ENCODE results near the gene HOXA7. TPM values are rescaled to one million over a fixed set of nuclear protein-coding genes. Genes with fewer than 3 reads are reported as not detected.

HOXA7 gene
- total RNA-seq, 1 experiment from 2014 or later = 0.95 TPM

DNA sequence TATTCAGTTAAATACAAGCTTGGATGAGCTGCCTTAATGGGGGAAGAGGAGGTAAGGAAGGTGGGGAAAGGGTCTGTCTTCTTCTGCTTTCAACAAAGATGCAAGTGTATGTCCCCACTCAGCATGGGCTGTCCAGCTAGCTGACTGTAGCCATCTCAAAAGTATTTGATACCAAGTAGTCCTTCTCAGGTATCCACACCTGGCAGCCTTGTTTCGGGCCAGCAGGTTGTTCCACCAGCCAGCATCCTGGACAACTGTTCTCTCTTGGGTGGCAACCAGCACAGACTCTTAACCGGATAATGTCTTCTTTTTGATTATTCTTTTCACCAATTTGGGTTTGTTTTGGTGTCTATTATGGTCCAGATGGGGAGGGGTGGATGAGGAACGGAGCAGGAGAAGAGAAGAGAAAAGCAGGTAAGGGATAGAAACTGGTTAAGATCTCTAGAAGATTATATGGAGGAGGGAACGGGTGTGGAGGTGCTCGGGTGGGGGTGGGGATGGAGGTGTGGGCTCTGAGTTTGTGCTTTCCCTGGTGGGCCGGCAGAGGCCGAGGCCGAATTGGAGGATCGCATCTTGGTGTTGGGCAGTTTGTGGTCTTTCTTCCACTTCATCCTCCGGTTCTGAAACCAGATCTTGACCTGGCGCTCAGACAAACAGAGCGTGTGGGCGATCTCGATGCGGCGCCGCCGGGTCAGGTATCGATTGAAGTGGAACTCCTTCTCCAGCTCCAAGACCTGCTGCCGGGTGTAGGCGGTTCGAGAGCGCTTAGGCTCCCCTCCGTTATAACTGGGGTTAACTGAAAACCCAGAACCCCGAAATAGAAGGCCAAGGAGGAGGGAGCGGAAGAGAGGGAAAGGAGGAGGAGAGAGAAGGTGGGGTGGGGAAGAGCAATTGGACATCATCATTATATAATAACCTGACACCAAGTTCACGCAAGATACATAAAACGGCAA, 27.4 kb downstream of the HOXA7 start:
- H3K36me3 ChIP-seq = peaks cover 10% of the 10 kb centered on the region; the same call in 1 of the 2 replicates
- DNase-seq = no peak
- H3K9me3 ChIP-seq = no peaks in the 10 kb centered on the region
- peak overlapping the region; percentile 66 for H3K4me3 ChIP-seq
- H3K27me3 ChIP-seq = no peaks in the 10 kb centered on the region

DNA sequence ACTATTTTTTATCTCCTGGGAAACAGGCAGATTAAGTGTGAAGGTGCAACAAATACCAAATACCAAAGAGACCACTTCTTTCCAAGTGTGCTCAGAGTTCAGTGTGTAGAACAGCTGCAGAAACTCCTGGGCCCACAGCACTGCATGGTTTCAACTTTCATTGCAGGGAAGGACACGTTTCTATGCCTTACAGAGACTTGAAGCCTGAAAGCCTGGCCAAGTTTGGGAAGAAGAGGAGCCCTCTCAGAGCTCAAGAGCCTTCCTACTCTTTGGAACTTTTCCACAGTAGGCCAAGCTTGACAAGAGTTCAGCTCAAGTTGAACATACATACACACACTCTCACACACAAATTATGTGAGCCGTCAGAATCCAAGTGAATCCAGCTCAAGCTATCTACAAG, 28.4 kb downstream of the HOXA7 start:
- Histone ChIP-seq H3K9me3 (no peaks in the 10 kb centered on the region), H3K27me3 (no peaks in the 10 kb centered on the region), H3K36me3 (peaks cover 10% of the 10 kb centered on the region; the same call in 1 of the 2 replicates), H3K4me3 (no peak overlapping the region)
- no peak for DNase-seq

DNA sequence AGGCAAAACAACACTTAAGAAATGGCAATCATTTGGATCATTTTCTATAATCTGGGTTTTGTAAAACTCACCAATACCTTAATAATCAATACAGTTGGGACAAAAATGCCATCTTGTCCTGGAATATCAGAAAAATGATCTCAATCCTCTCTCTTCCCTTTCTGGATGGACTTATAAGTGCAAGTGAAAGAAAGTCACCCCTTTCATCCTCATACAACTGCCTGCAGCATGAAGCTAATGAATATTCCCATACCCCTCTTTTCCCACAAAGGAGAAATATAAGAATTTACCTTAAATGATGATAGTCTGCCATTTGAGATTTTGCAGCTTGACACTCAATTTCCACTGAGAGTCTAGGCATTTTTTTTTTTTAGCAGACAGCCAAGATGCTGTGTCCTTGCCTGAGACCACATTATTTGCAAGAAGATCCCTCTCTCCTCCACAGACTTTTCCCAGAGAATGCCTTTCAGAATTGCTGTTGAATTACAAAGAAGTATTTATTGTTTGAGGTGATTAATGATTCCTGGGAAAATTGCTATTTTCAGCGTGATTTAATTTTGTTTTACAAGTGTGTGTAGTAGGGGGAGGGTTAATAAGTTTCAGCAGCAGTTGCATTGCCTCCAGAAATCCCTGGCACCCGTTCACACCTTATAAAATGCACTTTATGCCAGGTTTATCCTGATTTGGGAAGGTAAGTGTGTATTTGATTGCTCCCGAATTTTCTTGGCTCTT, 29.7 kb downstream of the HOXA7 start:
- no peaks in the 10 kb centered on the region for H3K9me3 ChIP-seq
- no peaks in the 10 kb centered on the region for H3K27me3 ChIP-seq
- H3K36me3 ChIP-seq = peaks cover 10% of the 10 kb centered on the region; the same call in 1 of the 2 replicates
- no peak for DNase-seq
- no peak overlapping the region for H3K4me3 ChIP-seq

DNA sequence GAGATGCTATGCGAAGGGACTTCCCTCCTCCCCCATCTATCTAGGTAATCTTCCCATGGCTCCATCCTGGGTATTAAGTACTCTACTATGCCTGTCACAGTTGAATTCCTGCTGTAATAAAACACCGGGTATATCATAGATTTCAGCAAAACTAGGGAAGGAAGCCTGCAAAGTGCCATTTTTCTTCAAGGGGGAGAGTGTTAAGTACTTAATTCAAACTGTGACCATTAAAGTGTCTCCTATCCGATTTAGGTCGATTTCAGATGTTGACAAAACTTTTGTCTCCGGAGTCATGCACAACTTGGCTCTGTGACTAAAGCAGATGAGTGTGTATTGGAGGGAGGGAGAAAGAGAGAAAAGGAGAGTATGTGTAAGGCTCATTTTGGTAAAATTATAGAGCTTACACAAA, 30.5 kb downstream of the HOXA7 start:
- DNase-seq = no peak
- H3K36me3 ChIP-seq = peaks cover 10% of the 10 kb centered on the region; the same call in 1 of the 2 replicates
- no peak overlapping the region for H3K4me3 ChIP-seq
- no peaks in the 10 kb centered on the region for H3K9me3 ChIP-seq
- H3K27me3 ChIP-seq = no peaks in the 10 kb centered on the region

DNA sequence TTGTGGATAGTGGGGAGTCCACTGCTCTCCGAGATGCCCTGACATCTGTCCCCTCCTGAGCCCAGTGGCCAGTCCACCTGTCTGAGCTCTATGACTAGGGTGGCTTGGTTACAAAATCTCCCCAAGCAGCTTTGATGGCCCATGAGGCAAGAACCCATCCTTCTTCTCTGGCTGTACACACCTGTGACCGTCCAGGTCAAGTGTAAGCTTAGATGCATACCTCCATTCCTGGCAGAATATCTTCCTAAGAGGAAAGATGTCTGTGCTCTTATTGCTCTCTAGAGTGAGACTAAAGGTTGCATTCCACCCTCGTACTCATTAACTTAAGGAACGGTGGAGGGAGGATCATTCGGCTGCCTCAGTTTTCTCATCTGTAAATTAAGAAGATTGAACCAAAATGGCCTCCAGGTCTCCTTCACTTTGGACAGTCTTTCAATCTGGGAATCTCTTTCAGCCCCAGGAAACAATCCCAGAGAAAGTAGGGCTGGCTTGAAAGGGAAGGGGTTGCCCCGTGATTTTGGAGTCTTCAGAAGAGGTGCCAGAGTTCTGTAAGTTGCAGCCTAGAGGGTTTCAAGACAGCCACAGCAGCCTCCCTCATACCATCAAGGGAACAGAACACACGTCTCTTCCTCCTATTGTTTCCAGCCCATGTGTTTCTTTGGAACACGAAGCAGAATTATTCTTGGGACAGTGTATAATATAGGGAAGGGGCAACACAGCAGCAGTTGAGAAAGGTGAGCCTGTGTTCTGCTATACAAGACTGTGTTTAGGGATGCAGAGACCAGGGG, 31.4 kb downstream of the HOXA7 start:
- Histone ChIP-seq H3K9me3 (no peaks in the 10 kb centered on the region), H3K27me3 (no peaks in the 10 kb centered on the region), H3K4me3 (no peak overlapping the region), H3K36me3 (peaks cover 10% of the 10 kb centered on the region; the same call in 1 of the 2 replicates)
- no peak for DNase-seq

DNA sequence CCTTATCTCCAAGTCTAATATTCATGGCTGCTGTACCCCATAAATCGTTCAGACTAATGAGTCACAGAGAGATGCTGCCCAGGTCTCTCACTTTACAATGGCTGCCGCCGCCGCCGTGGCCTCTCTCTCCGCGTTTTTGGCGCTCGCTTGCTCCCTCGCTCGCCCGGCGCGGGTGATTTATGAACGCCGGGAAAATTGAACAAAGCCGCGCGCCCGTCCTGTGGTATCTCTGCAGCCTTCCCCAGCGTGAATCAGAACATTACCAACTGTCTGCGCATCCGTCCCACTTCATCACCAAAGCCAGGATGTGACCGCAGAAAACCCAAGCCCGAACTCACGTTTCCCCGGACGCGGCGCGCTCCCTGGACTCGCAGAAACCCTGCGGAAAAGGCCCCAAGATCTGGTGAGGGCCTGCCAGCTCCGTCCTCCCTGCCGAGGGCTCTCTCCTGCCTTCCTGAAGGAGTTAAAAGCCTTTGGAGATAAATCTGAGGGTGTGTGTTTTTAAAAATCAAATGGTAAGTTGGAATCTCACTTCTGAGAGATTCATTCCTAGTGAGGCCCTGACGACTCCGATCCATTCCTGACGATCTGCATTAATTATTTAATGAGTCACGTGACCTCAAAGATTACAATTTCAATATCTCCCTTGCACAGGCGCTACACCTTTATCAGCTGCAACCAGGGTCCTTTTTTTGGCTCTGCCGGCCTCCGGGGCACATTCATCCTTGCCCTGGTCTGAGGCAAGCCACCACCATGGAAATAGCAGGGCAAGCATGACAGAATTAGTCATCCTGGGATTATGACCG, 32.2 kb downstream of the HOXA7 start:
- H3K4me3 ChIP-seq = no peak overlapping the region
- no peaks in the 10 kb centered on the region for H3K27me3 ChIP-seq
- H3K9me3 ChIP-seq = no peaks in the 10 kb centered on the region
- no peak for DNase-seq
- peaks cover 9% of the 10 kb centered on the region; the same call in 1 of the 2 replicates for H3K36me3 ChIP-seq

DNA sequence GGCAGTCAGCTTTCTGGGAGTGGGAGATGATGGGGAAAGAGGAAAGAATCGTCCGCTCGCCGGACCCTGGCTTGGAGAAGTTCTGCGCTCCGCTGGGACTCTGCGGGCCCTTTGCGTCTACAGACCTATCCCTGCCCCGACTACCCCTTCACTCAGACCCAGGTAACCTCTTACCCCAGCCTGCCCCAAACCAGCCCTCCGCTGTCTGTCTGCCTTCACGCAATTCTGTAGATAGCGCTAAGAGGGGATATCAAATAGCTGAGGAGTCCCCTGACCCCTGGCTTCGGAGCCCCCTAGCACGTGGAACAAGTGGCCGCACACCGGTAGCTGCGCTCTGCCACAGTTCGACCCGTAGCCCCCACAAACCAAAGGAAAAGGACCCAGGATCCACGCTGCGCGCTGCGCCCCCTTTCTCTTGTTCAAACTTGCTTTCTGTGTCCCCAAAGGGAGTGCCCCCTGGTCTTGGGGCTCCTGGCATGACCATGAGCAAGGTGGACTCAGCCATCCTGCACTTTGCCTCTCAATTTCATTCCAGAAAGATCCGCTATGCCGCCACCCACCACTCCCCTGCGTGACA, 32.9 kb downstream of the HOXA7 start:
- DNase-seq = no peak
- H3K27me3 ChIP-seq = no peaks in the 10 kb centered on the region
- no peaks in the 10 kb centered on the region for H3K9me3 ChIP-seq
- H3K36me3 ChIP-seq = peaks cover 2% of the 10 kb centered on the region; the same call in 1 of the 2 replicates
- no peak overlapping the region for H3K4me3 ChIP-seq

DNA sequence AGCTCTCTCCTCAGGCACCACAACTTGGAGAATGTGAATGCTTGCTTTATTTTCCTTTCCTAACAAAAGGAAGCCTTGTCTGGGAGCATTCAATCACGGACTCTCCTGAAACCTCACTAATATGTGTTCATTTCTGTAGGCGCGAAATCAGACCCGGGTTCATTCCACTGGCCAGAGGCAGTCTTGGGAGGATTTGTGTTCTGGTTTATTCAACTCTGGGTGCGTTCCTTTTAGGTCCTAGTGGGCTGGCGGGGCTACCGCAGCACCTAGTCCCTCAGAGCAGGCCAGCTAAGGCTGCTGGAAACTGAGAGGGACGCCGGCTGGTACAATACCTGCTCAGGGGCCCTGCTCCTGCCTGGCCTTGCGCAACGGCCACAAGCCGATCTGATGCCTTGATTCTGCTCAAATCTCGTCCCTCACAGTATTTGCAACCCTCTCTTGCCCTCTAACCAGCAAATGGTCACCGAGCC, 33.4 kb downstream of the HOXA7 start:
- DNase-seq = no peak
- Histone ChIP-seq H3K36me3 (no peaks in the 10 kb centered on the region), H3K4me3 (no peak overlapping the region), H3K27me3 (no peaks in the 10 kb centered on the region), H3K9me3 (no peaks in the 10 kb centered on the region)

DNA sequence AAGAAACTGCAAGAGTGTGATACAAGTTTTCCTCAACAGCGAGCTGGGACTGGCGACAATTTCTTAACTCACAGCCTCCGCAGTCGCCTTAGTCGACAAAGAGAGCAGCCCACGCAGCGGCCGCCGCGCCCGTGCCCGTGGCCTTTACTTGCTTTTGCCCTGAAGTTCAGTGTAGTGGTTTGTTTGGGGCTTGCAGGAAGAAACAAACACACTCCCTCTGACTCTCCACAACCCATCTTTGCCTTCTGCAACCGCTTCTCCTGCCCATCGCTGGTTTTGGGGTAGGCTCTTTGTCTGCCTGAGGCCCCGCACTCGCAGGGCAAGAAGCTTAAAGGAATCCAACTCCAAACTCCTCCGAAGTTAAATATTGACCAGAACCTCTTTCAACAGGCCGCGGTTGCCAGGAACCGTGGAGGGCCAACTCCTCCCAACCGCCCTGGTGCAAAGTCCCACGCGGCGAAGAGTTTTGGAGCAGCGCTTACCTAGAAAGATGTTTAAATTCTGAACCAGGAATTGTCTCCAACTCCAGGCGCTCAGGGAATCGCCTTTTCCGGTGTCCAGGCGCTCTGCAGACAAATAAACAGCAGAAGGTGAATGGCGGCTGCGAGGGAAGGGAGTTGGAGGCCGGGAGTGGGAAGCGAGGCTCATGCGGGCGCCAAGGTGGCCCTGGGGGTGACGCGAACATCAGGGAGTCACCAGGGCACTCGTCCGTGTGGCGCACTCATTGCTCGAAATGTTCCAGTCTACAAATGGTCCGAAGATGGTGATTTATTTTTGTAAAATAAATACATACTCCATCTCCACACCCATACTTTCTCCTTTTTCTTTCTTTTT, 34.2 kb downstream of the HOXA7 start:
- H3K4me3 ChIP-seq = no peak overlapping the region
- no peaks in the 10 kb centered on the region for H3K9me3 ChIP-seq
- DNase-seq = no peak
- no peaks in the 10 kb centered on the region for H3K36me3 ChIP-seq
- no peaks in the 10 kb centered on the region for H3K27me3 ChIP-seq

DNA sequence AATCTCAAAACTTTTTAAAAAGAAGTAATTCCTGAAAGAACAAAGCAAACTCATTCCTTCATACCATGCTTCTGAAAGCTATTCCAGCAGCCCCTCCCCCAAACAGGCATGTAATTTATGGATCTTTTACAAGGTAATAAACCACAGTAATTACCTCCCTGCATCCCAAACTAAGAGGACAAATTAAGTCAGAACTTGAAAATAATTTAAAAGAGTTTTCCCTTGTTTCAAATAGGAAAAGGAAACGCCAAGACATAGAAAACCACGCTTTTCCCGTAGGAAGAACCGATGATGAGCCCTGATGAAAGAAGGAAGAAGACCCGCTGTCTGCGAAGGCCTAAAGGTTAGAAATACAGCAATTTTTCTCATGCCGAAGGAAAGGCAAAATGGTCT, 34.8 kb downstream of the HOXA7 start:
- no peaks in the 10 kb centered on the region for H3K27me3 ChIP-seq
- no peak overlapping the region for H3K4me3 ChIP-seq
- no peak for DNase-seq
- H3K9me3 ChIP-seq = no peaks in the 10 kb centered on the region
- H3K36me3 ChIP-seq = no peaks in the 10 kb centered on the region

DNA sequence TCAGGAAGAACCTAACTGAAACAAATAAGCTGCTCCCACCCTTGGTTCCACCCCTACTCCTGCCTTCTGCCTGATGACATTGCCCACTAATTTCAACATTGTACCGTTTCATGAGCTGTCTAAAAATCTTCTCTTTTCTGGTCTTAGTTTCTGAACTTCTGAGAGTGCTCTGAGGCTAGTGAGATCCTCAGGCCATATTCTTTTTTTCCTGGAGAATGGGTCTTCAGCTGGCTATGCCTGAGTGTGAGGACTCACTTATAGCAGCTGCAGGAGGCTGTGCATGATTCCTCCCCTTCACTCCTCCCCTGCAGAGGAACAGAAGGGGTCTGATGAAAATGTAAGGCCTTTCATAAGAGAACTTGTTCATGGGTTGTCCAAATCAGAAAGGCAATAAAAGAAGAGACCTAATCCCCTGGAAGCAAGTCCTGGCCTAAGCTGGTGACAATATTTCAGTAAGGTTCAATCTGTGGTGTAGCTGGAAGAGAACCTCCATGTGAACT, 37.0 kb downstream of the HOXA7 start:
- H3K9me3 ChIP-seq = no peaks in the 10 kb centered on the region
- no peak for DNase-seq
- H3K4me3 ChIP-seq = no peak overlapping the region
- H3K27me3 ChIP-seq = no peaks in the 10 kb centered on the region
- H3K36me3 ChIP-seq = no peaks in the 10 kb centered on the region

DNA sequence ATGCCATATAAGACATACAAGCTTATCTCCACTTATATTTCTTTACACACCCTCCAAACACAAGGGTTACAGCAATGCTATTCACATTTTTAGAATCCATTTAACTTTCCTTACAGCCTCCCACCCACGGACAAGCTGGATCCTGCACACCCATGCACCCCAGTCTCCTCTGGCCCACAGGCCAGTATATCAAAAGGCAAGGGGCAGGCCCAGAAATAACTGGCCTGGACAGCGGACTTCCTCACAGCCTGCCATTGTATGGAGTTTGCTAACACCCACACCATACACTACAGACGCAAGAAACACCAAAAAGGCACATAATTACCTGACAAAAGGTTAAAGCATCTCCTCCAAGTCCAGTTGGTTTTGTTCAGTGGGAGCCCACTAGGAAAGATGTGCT, 37.9 kb downstream of the HOXA7 start:
- H3K36me3 ChIP-seq = no peaks in the 10 kb centered on the region
- DNase-seq = no peak
- no peak overlapping the region for H3K4me3 ChIP-seq
- no peaks in the 10 kb centered on the region for H3K9me3 ChIP-seq
- H3K27me3 ChIP-seq = no peaks in the 10 kb centered on the region

DNA sequence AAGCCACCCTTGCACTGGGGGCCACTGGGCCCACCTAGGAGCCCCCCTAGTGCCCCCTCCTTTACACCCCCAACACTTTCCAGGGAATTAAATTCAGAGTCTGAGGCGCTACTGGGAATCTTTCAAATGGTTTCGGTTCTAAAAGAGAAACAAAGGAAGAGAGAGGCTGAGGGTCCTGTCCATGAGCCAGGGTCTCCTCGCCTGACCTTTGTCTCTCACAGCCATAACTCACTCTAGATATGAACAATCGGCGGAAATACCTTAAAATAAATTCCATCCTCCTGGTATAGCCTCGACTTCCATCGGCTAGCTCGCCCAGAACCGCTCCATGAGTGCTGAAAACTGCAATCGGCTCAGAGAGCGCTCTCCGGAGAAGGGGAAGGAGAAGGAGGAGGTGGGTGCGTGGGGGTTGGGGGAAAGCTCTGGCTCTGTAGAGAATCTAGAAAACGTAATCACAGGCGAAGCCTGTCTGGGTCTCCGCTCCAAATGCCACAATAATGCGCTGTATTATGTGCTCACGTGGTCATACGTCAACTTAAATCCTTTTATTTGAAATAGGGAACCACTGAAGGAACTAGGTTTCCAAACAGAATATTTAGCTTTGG, 38.5 kb downstream of the HOXA7 start:
- Histone ChIP-seq H3K27me3 (no peaks in the 10 kb centered on the region), H3K4me3 (no peak overlapping the region), H3K9me3 (no peaks in the 10 kb centered on the region), H3K36me3 (no peaks in the 10 kb centered on the region)
- no peak for DNase-seq
